Coronary artery (tissue), 2 donors: ENCODE results near the gene TOMT.

Experiments used
- DNase-seq: peaks from one replicate; pipeline ENCODE4 v3.0.0-alpha.2; 2017; ENCODE audit warnings: low spot score
- H3K27ac ChIP-seq, 2 donors: fragments of 200-600 bp; sonication (generic); one replicate each; pipeline ENCODE4 v1.5.1; 2016 to 2019
- H3K4me3 ChIP-seq: fragments of 200-600 bp; sonication (generic); 2 replicates; pipeline ENCODE4 v1.5.1; 2016; ENCODE audit warnings: mild to moderate bottlenecking, moderate library complexity
- TF ChIP-seq, protein P1 (sequence below): fragments of 200-600 bp; sonication (generic); IDR thresholded peaks from one replicate; pipeline ENCODE4 v1.5.1; 2019; ENCODE audit warnings: antibody characterized with exemption

TOMT gene

DNA sequence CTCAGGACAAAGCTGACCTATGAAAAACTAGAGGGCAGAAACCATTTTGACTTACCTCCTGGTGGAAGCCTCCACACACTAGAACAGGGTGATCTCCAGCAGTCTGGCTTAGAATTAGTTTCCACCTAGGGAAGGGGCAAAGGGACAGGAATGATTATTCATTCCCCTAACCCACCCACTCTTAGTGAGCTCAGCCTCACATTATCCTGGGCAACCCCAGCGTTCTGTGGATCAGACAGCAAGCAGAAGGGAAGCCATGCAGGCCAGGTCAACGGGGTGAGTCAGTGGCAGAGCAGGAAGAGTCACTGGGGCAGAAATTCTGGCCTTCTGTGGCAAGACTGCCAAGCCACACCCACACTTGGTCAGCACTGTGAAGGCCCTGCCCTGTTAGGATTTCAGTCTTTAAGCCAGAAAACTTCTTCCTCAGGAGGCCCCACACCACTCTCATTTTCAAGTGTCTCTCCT lies 35.9 kb upstream of the TOMT start:
- Histone ChIP-seq H3K4me3 (peak overlapping the region; percentile 42), H3K27ac (peak overlapping the region; percentile 68 to 87)
- DNase-seq: peak; percentile 90
- TF ChIP-seq, protein P1, sequence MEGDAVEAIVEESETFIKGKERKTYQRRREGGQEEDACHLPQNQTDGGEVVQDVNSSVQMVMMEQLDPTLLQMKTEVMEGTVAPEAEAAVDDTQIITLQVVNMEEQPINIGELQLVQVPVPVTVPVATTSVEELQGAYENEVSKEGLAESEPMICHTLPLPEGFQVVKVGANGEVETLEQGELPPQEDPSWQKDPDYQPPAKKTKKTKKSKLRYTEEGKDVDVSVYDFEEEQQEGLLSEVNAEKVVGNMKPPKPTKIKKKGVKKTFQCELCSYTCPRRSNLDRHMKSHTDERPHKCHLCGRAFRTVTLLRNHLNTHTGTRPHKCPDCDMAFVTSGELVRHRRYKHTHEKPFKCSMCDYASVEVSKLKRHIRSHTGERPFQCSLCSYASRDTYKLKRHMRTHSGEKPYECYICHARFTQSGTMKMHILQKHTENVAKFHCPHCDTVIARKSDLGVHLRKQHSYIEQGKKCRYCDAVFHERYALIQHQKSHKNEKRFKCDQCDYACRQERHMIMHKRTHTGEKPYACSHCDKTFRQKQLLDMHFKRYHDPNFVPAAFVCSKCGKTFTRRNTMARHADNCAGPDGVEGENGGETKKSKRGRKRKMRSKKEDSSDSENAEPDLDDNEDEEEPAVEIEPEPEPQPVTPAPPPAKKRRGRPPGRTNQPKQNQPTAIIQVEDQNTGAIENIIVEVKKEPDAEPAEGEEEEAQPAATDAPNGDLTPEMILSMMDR: no peak

DNA sequence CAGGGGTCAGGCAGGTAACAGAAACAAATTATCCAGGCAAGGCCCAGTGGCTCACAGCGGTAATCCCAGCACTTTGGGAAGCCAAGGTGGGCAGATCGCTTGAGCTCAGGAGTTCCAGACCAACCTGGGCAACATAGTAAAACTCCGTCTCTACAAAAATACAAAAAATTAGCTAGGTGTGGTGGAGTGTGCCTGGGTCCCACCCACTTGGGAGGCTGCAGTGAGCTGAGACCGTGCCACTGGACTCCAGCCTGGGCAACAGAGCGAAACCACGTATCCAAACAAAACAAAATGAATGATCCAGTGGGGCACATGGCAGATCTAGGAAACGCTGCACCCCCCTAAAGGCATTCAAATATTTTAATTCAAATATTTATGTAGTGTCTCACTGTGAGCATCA lies 35.2 kb upstream of the TOMT start:
- Histone ChIP-seq H3K4me3 (no peak overlapping the region), H3K27ac (peak overlapping the region; percentile 68 to 87)
- TF ChIP-seq, protein P1: no peak
- no peak for DNase-seq

DNA sequence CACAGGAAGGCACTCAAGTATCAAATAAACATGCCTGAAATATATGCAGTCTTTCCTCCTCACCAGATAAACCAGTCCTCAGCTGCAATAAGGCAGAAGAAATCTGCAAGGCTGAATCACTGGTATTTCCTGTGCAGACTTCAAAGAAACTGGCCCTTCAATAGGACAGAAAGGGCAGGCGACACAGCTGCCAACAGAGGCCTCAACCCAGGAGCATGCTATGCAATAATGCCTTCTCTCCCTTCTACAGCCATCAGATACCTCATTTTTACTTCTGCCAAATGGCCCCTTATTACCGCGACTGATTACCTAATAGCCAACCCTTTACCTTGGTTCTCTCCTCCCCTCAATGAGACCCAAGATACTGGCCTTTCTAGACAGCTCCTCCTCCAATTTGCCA lies 33.4 kb upstream of the TOMT start:
- Histone ChIP-seq H3K27ac (peak overlapping the region in 1 of 2 donors; percentile 45), H3K4me3 (no peak overlapping the region)
- TF ChIP-seq, protein P1: no peak
- no peak for DNase-seq

DNA sequence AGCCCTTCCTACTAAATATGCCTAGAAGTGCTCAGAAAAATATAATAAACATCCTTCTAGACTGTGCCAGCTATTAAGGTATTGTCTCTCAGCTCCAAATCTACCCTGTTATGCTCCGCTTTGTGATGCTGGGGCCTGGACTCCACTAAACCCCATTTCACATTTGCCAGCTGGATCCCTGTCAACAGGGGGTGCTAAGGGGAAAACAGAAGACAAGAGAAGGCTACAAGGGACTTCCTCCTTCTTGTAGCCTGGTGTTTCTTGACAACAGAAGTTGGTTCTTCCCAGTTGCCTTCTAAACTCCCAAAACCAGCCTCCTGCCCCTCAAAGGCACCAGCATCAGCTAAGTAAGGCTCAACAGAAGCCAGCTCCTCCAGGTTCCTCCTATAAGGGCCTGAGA lies 30.6 kb upstream of the TOMT start:
- DNase-seq: no peak
- no peak overlapping the region for H3K27ac ChIP-seq
- TF ChIP-seq, protein P1: no peak
- no peak overlapping the region for H3K4me3 ChIP-seq

GRCh38 chr11:72075756-72076155 lies 30.0 kb upstream of the TOMT start:
- no peak for DNase-seq
- TF ChIP-seq, protein P1: no peak
- no peak overlapping the region for H3K27ac ChIP-seq
- H3K4me3 ChIP-seq: no peak overlapping the region

- DNase-seq: no peak
- TF ChIP-seq, protein P1: no peak
- H3K27ac ChIP-seq: peak overlapping the region; percentile 78 to 93
- H3K4me3 ChIP-seq: no peak overlapping the region
These were observed 27.2 kb upstream of the TOMT start for GRCh38 chr11:72078477-72078876.

GRCh38 chr11:72079819-72080325 lies 25.9 kb upstream of the TOMT start:
- H3K27ac ChIP-seq: peak overlapping the region; percentile 89 to 93
- H3K4me3 ChIP-seq: peak overlapping the region; percentile 77
- TF ChIP-seq, protein P1: no peak
- DNase-seq: no peak
